Neuronal stem cell (in vitro differentiated cells): ENCODE data around the gene OBSCN.

Experiments used
- DNase-seq: peaks from one replicate; pipeline ENCODE4 v3.0.0-alpha.2; 2013; ENCODE audit warnings: low spot score
- H2AFZ ChIP-seq: one replicate; pipeline ENCODE4 v1.6.1; 2013; ENCODE audit warnings: mild to moderate bottlenecking, low read length, inconsistent platforms
- H2AK5ac ChIP-seq: 2 replicates; pipeline ENCODE4 v1.6.1; 2013; ENCODE audit warnings: low read depth, mild to moderate bottlenecking, inconsistent platforms, low read length, moderate library complexity, mixed read lengths
- H2BK120ac ChIP-seq: 2 replicates; pipeline ENCODE4 v1.6.1; 2013; ENCODE audit warnings: low read depth, mild to moderate bottlenecking, inconsistent platforms, low read length, moderate library complexity, mixed read lengths
- H2BK12ac ChIP-seq: one replicate; pipeline ENCODE4 v1.6.1; 2013; ENCODE audit warnings: low read length, inconsistent platforms
- H2BK15ac ChIP-seq: 2 replicates; pipeline ENCODE4 v1.6.1; 2013; ENCODE audit warnings: mild to moderate bottlenecking, low read length, inconsistent platforms, mixed read lengths
- H2BK5ac ChIP-seq: one replicate; pipeline ENCODE4 v1.6.1; 2013; ENCODE audit warnings: inconsistent platforms, mild to moderate bottlenecking, low read length, moderate library complexity
- H3K14ac ChIP-seq: one replicate; pipeline ENCODE4 v1.6.1; 2013; ENCODE audit warnings: low read length, inconsistent platforms
- H3K18ac ChIP-seq: 2 replicates; pipeline ENCODE4 v1.6.1; 2013; ENCODE audit warnings: low read length, inconsistent platforms
- H3K23ac ChIP-seq: 2 replicates; pipeline ENCODE4 v1.6.1; 2013; ENCODE audit warnings: low read depth, mild to moderate bottlenecking, mixed read lengths, low read length, inconsistent platforms; ENCODE audit not compliant: poor library complexity
- H3K27ac ChIP-seq: replicated peaks from 3 replicates; pipeline ENCODE4 v1.5.1; 2013; ENCODE audit warnings: low read length, inconsistent platforms
- H3K27me3 ChIP-seq, 3 experiments: 2 replicates each; pipeline ENCODE4 v1.6.1; 2013; ENCODE audit warnings: low read length in 3 of 3, mild to moderate bottlenecking in 2 of 3, inconsistent platforms in 1 of 3, low read depth in 1 of 3, mixed read lengths in 1 of 3, moderate library complexity in 1 of 3; ENCODE audit not compliant: control insufficient read depth in 3 of 3, insufficient read depth in 3 of 3
- H3K36me3 ChIP-seq, 2 donors: replicated peaks in 1 of 2; 2 replicates each; pipeline ENCODE4 v1.6.1; 2013; ENCODE audit warnings: low read length in 2 of 2; ENCODE audit not compliant: control insufficient read depth in 2 of 2, insufficient read depth in 2 of 2
- H3K4ac ChIP-seq: 2 replicates; pipeline ENCODE4 v1.6.1; 2013; ENCODE audit warnings: inconsistent platforms, mild to moderate bottlenecking, low read length, moderate library complexity
- H3K4me1 ChIP-seq, 2 donors: 1 replicate in 1 of 2; 2 replicates in 1 of 2; pipeline ENCODE4 v1.6.1; 2013; ENCODE audit warnings: low read length in 2 of 2, low read depth in 1 of 2; ENCODE audit not compliant: control insufficient read depth in 2 of 2, insufficient read depth in 1 of 2
- H3K4me2 ChIP-seq: one replicate; pipeline ENCODE4 v1.6.1; 2013; ENCODE audit warnings: mild to moderate bottlenecking, low read length, inconsistent platforms; ENCODE audit not compliant: insufficient read depth, poor library complexity, severe bottlenecking
- H3K4me3 ChIP-seq, 2 donors: 2 replicates each; pipeline ENCODE4 v1.5.1; 2013; ENCODE audit warnings: low read length in 2 of 2, mild to moderate bottlenecking in 2 of 2, inconsistent platforms in 1 of 2, moderate library complexity in 1 of 2
- H3K79me1 ChIP-seq: one replicate; pipeline ENCODE4 v1.6.1; 2013; ENCODE audit warnings: low read depth, mild to moderate bottlenecking, inconsistent platforms, low read length, moderate library complexity
- H3K9ac ChIP-seq: one replicate; pipeline ENCODE4 v1.6.1; 2013; ENCODE audit warnings: mild to moderate bottlenecking, low read depth, low read length, inconsistent platforms; ENCODE audit not compliant: poor library complexity
- H3K9me3 ChIP-seq, 2 donors: replicated peaks in 1 of 2; 2 replicates each; pipeline versions ENCODE3 to v1.6.1; 2013; ENCODE audit warnings: low read length in 2 of 2, mild to moderate bottlenecking in 2 of 2, inconsistent platforms in 1 of 2, low read depth in 1 of 2, mixed read lengths in 1 of 2, moderate library complexity in 1 of 2; ENCODE audit not compliant: control insufficient read depth in 2 of 2, insufficient read depth in 1 of 2
- H4K8ac ChIP-seq: one replicate; pipeline ENCODE4 v1.6.1; 2013; ENCODE audit warnings: low read depth, mild to moderate bottlenecking, inconsistent platforms, low read length, moderate library complexity
- H4K91ac ChIP-seq: one replicate; pipeline ENCODE4 v1.6.1; 2013; ENCODE audit warnings: low read length, low read depth, mild to moderate bottlenecking, inconsistent platforms; ENCODE audit not compliant: poor library complexity
- WGBS, 2 donors: extraction: QIAGEN DNeasy Blood & Tissue Kit; methylation state at CpG; one replicate each; pipeline ENCODE4 v1.1.7; 2013; ENCODE audit warnings: missing lambda C conversion rate in 2 of 2, mixed read lengths in 1 of 2; ENCODE audit not compliant: insufficient read length in 2 of 2, insufficient replicate concordance in 1 of 2; ENCODE audit errors: extremely low coverage in 2 of 2; 5-methylcytosine and 5-hydroxymethylcytosine counted together

The OBSCN gene

GRCh38 chr1:228334954-228335353 is 127.1 kb downstream of the OBSCN start:
- H3K27ac ChIP-seq, result no peak overlapping the region
- no peak overlapping the region for H3K4me3 ChIP-seq
- no CpG with 5 or more reads among the region's 18 CpGs for WGBS, 2 donors
- peak overlapping the region; percentile 19 for H3K18ac ChIP-seq
- no peak overlapping the region for H3K4ac ChIP-seq
- H3K23ac ChIP-seq, result peak overlapping the region; percentile 91
- H2AFZ ChIP-seq, result no peak overlapping the region
- no peak overlapping the region for H4K8ac ChIP-seq
- H3K79me1 ChIP-seq, result no peaks in the 10 kb centered on the region
- no peak overlapping the region for H3K9ac ChIP-seq
- no peaks in the 10 kb centered on the region for H3K4me1 ChIP-seq
- peaks cover 0 to 3% (median 0%) of the 10 kb centered on the region in 3 experiments for H3K27me3 ChIP-seq
- no peak for DNase-seq
- no peak overlapping the region for H4K91ac ChIP-seq
- H3K36me3 ChIP-seq, result peaks cover 0 to 19% of the 10 kb centered on the region in 2 donors
- no peak overlapping the region for H2AK5ac ChIP-seq
- H2BK5ac ChIP-seq, result no peak overlapping the region
- H3K4me2 ChIP-seq, result no peak overlapping the region
- no peak overlapping the region for H3K14ac ChIP-seq
- no peak overlapping the region for H2BK15ac ChIP-seq
- no peak overlapping the region for H2BK120ac ChIP-seq
- peaks cover 0 to 3% of the 10 kb centered on the region in 2 donors for H3K9me3 ChIP-seq
- no peak overlapping the region for H2BK12ac ChIP-seq

- H3K27ac ChIP-seq, result no peak overlapping the region
- no peak overlapping the region for H2BK15ac ChIP-seq
- no peak overlapping the region for H4K91ac ChIP-seq
- no CpG with 5 or more reads among the region's 15 CpGs for WGBS, 2 donors
- no peak for DNase-seq
- peak overlapping the region; percentile 67 for H3K23ac ChIP-seq
- no peak overlapping the region for H2BK5ac ChIP-seq
- H2AK5ac ChIP-seq, result no peak overlapping the region
- no peak overlapping the region for H2BK120ac ChIP-seq
- H3K36me3 ChIP-seq, result peaks cover 0 to 19% of the 10 kb centered on the region in 2 donors
- H3K4me3 ChIP-seq, result no peak overlapping the region
- H2BK12ac ChIP-seq, result no peak overlapping the region
- H2AFZ ChIP-seq, result no peak overlapping the region
- H3K14ac ChIP-seq, result no peak overlapping the region
- H3K9me3 ChIP-seq, result peaks cover 0 to 3% of the 10 kb centered on the region in 2 donors
- peaks cover 0 to 3% (median 0%) of the 10 kb centered on the region in 3 experiments for H3K27me3 ChIP-seq
- no peak overlapping the region for H3K9ac ChIP-seq
- no peak overlapping the region for H3K18ac ChIP-seq
- no peaks in the 10 kb centered on the region for H3K4me1 ChIP-seq
- no peak overlapping the region for H3K4me2 ChIP-seq
- H3K4ac ChIP-seq, result no peak overlapping the region
- H4K8ac ChIP-seq, result no peak overlapping the region
- H3K79me1 ChIP-seq, result peaks cover 2% of the 10 kb centered on the region
Measured at GRCh38 chr1:228335406-228336307, 127.8 kb downstream of the OBSCN start.

GRCh38 chr1:228336308-228337030 is 128.6 kb downstream of the OBSCN start:
- Histone ChIP-seq H3K4me3 (no peak overlapping the region), H2BK120ac (no peak overlapping the region), H3K4me2 (no peak overlapping the region), H3K4ac (no peak overlapping the region), H3K14ac (peak overlapping the region; percentile 21), H3K23ac (peak overlapping the region; percentile 67), H2BK5ac (no peak overlapping the region), H3K27ac (no peak overlapping the region), H2BK12ac (no peak overlapping the region), H3K36me3 (peaks cover 0 to 19% of the 10 kb centered on the region in 2 donors), H3K4me1 (no peaks in the 10 kb centered on the region), H2AFZ (no peak overlapping the region), H3K18ac (no peak overlapping the region), H3K9ac (peak overlapping the region; percentile 50), H3K9me3 (peaks cover 0 to 3% of the 10 kb centered on the region in 2 donors), H4K91ac (no peak overlapping the region), H3K79me1 (peaks cover 2% of the 10 kb centered on the region), H2AK5ac (no peak overlapping the region), H4K8ac (peak overlapping the region; percentile 65), H3K27me3 (peaks cover 0 to 3% (median 0%) of the 10 kb centered on the region in 3 experiments), H2BK15ac (no peak overlapping the region)
- WGBS, 2 donors, result no CpG with 5 or more reads among the region's 18 CpGs
- no peak for DNase-seq
